HG02970 (cell line): ENCODE measurements around the gene TLK2.
A peak's percentile ranks its signal among the peaks of the same experiment; 100 is the strongest.
"Not testable (repeated sequence)": the region's sequence is repeated elsewhere in the genome, so short reads cannot be mapped to it uniquely, and the experiment has no call there.

Source experiments
- ATAC-seq: cut with Tn5 transposase; IDR thresholded peaks from one replicate; pipeline ENCODE4 v1.9.1; 2021; ENCODE audit warnings: mild to moderate bottlenecking, moderate library complexity, moderate number of reproducible peaks; ENCODE audit not compliant: unreplicated experiment, low FRiP score

TLK2 gene

DNA sequence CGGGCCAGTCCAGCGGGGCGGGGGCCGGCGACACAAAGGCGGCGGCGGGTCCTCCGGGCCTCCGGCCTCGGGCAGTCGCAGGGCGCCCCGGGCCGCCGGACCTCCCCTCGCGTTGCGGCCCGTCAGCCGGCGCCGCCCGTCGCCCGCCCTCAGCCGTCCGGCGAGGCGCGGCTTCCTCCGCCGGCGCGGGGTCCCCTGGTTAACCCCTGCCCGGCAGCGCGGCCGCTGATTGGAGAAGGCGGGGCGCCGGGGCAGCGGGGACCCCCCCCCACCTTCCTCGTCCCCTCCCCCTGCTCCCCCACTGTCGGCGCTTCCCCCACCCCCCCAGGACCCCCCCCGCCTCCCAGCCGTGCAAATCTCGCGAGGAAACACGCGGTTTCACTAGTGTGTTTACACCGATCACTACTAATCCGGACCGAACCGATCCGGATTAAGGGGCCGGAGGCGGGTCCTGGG lies at the start of gene TLK2:
TSS of gene TLK2 (plus strand) at position 402 of the 456 bp plus-strand sequence. CDS start 2,301 bp downstream, outside the sequence.
- peak; percentile 71 for ATAC-seq

- ATAC-seq, result not testable (repeated sequence)
Measured at GRCh38 chr17:62435251-62435650, 43.4 kb upstream of the TLK2 start.

GRCh38 chr17:62441181-62441580 lies 37.4 kb upstream of the TLK2 start:
- not testable (repeated sequence) for ATAC-seq

DNA sequence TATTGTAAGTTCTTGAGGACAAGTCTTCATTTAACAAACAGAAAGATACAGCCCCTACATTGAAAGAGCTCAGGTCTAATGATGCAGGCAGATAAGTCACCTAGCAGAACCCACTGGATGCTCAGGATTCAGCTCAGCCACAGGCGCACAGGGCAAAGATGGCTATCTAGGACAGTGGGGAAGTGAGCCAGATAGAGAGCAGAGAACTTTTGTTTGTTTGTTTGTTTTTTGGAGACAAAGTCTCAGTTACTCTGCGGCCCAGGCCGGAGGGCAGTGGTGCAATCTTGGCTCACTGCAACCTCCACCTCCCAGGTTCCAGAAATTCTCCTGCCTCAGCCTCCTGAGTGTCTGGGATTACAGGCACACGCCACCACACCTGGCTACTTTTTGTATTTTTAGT lies 34.6 kb upstream of the TLK2 start:
- no peak for ATAC-seq

DNA sequence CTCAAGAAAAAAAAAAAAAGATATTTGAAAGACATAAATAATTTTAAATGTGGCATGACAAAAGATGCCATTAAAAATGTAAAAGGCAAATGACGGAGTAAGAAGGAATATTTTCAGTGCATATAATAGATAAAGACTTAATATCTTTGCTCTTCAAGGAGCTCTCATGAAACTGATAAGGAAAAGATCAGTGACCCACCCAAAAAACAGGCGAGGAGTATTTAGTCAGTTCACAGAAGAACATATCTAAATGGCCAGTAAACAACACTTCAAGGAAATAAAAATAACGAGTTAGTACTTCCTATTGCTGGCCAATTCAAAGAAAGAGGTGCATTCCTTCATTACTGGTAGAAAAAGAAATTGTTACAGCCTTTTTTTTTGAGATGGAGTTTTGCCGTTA lies 32.8 kb upstream of the TLK2 start:
- ATAC-seq, result not testable (repeated sequence)

DNA sequence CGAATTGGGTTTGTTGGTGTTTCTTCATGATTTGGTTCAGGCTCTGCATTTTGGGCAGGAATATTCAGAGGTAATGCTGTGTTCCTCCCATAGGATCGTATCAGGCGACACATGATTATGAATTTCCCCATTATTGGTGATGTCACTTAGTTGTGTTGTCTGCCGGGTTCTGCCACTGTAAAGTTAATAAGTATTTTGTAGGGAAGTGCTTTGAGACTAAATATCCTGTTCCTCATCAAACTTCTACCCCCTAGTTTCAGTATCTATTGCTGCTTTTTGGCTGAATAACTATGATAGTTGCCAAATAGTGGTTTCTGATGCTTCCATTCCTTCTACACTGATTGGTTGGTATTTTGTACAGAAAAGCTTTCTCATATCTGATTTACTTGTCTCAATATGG lies 26.4 kb upstream of the TLK2 start:
- ATAC-seq, result not testable (repeated sequence)

DNA sequence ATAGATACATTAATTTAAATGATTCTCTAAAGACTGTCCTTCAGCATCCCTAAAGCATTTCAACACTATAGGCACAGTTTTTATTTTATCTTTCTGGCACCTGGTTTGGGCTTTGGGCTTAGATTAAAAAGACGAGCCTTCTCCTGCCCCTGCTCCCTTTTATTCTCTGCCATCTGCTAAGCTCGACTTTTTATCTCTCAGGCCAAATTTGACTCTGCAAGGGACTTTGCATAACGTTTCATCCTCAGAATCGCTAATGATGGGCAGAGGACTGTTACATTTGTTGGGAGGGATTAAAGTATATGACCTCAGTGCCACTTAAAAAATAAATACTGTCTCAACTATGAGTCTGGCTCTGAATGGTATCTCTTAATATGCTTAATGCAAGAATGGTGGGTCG lies 25.6 kb upstream of the TLK2 start:
- not testable (repeated sequence) for ATAC-seq

- not testable (repeated sequence) for ATAC-seq
Measured at GRCh38 chr17:62453656-62454055, 25.0 kb upstream of the TLK2 start.

- not testable (repeated sequence) for ATAC-seq
Measured at GRCh38 chr17:62454111-62454510, 24.5 kb upstream of the TLK2 start.

DNA sequence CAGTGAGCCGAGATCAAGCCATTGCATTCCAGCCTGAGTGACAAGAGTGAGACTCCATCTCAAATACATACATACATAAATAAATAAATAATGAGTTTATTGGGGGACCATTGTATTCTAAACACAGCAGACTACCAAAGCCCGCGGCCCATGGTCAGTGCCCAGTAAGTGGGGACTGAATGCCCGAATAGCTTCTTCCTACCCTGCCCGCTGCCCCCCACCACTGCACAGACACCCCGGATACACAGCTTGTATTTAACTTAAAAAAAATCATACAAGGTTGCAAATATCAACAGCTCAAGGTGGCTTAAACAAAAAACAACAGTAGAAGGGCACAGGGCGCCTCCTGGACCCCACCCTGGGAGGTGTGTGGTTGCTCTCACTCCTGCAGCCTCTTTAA lies 22.6 kb upstream of the TLK2 start:
- no peak for ATAC-seq

- ATAC-seq, result not testable (repeated sequence)
Measured at GRCh38 chr17:62458483-62458882, 20.1 kb upstream of the TLK2 start.

DNA sequence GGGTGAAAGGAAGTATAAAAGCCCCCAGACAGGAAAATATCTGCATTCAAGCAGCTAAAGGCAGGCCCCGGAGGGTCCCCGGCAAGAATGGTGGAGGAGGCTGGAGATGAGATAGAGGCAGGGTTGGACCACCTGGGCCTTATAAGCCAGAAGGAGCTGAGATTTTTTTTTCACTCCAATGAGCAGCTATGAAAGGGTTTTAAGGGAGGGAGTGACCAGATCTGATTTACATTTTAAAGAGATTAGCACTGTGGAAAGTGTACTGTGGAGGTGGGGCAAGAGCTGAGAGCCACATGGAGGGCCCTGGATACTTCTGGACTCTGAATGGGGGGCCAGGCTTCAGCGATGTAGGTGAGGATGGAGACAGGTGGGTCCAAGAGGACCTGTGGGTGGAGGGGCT lies 14.2 kb upstream of the TLK2 start:
- not testable (repeated sequence) for ATAC-seq

GRCh38 chr17:62465271-62465670 lies 13.4 kb upstream of the TLK2 start:
- ATAC-seq, result not testable (repeated sequence)

GRCh38 chr17:62470666-62471379 lies 7.8 kb upstream of the TLK2 start:
- ATAC-seq, result not testable (repeated sequence)

GRCh38 chr17:62471380-62471880 lies 7.2 kb upstream of the TLK2 start:
- ATAC-seq, result not testable (repeated sequence)

DNA sequence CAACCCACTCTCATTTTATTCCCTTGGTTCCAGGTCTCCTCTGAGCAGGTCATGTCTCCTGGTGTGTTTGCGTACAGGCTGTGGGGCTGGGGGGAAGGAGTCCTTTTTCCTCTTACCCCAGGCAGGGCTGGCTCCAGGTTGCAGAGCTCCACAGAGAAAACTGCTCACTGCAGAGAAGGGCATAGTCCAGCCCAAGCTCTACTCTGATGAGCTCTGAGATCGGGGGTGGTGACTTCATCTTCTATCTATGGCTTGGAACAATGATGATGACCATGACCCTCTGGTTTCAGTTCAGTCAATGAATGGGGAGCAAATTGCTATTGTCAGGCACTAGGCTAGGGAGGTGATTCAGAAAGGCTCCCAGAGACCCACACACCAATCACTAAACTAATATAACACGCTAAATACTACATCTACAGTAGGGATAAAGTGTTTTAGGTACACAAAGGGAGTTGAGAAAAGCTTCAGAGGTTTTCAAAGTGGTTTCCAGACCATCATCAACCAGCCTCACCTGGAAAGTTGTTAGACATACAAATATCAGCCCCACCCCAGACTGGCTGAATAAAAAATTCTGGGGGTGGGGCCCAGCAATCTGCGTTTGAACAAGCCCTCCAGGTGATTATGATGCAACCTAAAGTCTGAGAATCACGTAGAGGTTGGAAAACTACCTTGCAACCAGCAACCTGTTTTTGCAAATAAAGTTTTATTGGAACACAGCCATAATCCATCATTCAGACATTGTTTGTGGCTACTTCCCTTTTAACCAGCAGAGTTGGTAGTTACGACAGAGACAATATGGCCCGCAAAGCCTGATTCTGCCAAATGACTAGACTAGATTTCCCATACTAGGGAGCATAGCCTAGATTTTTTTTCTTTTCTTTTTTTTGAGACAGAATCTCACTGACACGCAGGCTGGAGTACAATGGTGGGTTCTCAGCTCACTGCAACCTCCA lies 5.3 kb upstream of the TLK2 start:
- ATAC-seq, result not testable (repeated sequence)

GRCh38 chr17:62477111-62477510 lies 1.5 kb upstream of the TLK2 start:
- not testable (repeated sequence) for ATAC-seq

GRCh38 chr17:62477718-62478408 lies 762 bp upstream of the TLK2 start:
- ATAC-seq, result peak; percentile 22

GRCh38 chr17:62478880-62479638 lies 434 bp downstream of the TLK2 start:
- peak; percentile 44 for ATAC-seq
